Activated T-helper 9 cell treated with anti-CD3 and anti-CD28 coated beads, Interleukin-2, amount 50 U/mL, for 16 hours (primary cell): ENCODE data around the gene SPAG4.

Experiments
- DNase-seq: peaks from one replicate; pipeline ENCODE4 v3.0.0-alpha.2; 2020; ENCODE audit warnings: low read depth

SPAG4 gene

DNA sequence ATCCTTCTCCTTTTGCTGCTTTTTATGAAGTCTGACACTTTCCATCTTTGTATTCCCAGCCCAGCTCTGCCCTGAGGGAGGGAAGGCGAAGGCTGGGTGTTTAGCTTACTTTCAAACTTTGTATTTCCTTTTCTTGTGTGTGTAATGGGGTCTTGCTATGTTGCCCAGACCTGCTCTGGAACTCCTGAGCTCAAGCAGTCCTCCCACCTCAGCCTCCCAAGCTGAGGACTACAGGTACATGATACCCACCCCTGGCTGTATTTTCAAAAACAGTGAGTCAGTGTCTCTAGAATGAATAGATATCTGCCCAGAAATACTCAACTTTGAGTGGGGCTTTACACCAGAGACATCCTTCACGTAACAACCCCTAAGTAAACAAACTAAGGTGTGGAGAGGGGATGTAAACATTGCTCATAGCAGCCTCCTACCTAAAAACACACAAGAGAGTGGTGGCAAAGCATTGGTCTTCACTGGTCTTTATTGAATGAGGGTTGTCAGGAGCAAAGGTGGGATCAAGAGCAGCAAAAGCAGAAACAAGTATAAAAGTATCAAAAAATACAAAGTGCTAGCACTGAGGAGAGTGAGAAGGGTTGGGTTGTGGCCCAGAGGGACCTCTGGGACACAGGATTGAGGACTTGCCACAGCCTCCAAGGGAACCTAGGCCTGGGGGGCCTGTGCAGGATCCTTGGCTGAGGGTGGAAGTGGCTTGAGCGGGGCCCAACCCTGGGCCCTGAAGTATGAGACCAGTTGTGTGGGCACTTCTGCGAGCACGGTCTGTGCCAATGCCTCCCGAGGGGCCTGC, 10.2 kb downstream of the SPAG4 start:
- DNase-seq: no peak

GRCh38 chr20:35626386-35627001, 10.9 kb downstream of the SPAG4 start:
- DNase-seq: no peak

DNA sequence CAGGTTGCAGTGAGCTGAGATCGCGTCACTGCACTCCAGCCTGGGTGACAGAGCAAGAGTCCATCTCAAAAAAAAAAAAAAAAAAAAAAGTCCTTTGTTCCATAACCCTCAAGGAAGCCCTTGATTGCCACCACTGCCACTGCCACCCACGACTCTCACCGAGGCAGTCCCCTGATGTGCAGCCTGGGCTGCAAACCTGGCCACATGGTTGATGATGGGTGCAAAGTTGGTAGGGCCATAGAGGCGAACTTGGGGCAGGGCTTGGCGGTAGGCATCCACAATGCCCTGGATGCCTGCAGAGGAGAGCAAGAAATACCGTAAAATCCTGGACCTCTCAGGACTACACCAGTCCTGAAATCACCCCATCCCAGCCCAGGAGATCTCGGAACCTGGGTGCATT, 11.5 kb downstream of the SPAG4 start:
- no peak for DNase-seq

DNA sequence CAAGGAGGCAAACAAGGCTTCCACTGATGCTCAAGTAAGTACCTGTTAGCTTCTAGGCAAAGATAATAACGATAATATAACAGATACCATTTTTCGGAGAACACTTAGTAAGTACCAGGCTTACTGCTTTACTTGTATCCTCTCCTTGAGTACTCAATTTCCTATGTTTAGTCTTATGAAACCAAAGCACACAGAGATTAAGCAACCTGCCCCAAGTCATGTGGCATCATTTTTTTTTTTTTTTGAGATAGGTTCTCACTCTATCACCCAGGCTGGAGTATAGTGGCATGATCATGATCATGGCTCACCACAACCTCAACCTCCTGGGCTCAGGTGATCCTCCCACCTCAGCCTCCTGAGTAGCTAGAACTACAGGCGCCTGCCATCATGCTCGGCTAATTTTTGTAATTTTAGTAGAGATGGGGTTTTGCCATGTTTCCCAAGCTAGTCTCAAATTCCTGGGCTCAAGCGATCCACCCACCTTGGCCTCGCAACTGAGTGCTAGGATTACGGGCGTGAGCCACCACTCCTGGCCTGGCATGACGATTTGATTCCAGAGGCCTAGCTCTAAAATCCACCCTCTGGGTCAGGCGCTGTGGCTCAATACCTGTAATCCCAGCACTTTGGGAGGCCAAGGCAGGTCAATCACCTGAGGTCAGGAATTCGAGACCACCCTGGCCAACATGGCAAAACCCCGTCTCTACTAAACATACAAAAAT, 14.0 kb downstream of the SPAG4 start:
- DNase-seq: no peak

GRCh38 chr20:35630636-35631035, 15.0 kb downstream of the SPAG4 start:
- DNase-seq: no peak

DNA sequence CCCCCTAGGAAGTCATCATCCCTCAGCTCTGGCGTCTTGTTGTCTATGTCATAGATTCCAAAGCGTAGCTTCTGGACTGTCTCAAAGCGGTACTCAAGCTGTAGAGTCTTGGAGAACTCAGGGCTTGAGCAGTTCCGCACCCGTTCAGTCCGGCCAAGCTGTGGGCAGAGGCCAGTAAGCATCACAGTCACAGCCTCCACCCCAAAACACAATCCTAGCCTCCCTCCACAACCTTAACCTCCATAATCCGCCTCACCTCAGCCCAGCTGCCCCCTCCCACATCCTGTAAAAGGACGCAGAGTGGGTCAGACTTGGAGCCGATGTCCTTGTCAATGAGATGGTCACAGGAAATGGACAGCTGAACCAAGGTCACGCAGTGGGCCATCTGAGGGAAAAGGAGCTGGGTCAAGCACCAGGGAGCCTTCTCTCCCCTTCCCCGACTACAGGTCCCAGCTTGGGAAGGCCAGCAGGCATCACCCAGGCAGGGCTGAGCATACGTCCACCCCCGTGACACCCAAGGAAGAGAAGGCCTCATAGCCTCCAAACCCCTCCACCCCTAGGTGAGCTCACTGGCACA, 17.0 kb downstream of the SPAG4 start:
- no peak for DNase-seq

GRCh38 chr20:35635652-35636051, 20.0 kb downstream of the SPAG4 start:
- DNase-seq: no peak

DNA sequence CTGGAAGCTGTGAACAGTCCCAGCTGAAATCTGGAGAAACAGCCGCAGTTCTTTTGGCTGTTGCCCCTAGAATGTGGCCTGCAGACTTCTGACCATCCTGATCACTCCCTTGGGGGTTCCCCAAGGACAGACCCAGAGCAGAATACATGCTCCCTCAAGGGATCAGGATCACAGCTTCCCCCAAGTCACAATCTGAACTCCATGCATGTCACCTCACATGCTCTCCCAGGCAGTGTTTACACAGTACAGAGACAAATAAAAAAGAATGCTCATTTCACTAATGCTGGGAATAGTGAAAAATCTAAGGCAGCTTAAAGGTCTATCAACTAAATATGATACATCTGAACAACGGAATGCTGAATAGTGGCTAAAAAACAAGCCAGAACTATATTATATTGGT, 20.5 kb downstream of the SPAG4 start:
- no peak for DNase-seq

DNA sequence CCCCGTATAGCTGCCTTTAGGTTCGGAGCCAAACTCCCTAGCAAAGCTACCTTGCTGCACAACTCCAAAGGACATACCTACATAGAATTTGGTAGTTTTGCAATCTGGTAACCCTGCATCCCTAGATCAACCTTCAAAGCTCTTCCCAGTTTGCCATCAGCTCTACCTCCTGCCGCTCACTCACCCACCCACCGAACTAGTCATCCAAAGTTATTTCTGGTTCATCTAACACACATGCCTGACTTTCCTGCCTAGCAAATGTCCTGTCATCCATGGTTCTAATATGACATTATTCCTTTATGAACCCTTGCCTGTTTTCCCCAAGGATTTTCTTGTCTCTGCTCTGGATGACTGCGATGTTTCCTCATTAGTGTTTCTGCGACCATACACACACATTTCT, 21.6 kb downstream of the SPAG4 start:
- no peak for DNase-seq

- DNase-seq: no peak
These were observed 23.1 kb downstream of the SPAG4 start for GRCh38 chr20:35638751-35639150.

DNA sequence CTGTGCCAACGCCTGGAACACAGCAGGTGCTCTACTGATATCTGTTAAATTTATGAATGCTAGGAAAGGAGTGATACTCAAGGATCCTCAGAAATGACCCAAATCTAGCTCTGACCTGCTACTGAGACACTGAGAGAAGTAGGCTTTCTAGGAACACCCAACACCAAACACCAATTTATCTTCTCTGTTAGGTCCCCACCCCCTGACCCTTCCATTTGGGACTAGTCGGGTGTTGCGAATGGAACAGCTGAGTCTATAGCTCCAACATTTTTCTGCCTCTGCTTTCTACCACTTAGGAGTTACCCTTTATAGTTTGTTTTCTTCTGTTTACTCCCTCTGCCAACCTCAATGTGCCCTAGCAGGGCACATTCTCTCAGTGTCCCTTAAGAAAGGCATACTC, 25.1 kb downstream of the SPAG4 start:
- DNase-seq: no peak

- no peak for DNase-seq
These were observed 26.1 kb downstream of the SPAG4 start for GRCh38 chr20:35641743-35642142.

DNA sequence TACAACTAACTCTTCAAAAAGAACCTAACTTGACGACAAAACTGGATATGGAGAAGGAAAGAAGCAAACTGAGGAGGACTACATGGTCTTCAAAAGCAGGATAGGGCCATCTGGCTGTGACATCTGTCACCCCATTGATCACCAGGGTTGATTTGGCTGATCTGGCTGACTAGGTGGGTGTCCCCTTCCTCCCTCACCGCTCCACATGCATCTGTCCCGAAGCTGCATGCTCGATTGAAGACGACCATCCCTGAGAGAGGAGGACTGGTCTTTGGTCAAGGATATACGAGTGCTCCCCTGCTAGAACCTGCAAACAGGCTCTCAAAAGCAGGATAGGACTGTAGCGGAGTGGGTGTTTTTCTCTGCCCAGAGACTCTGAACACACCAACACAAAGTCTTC, 27.4 kb downstream of the SPAG4 start:
- no peak for DNase-seq

- DNase-seq: no peak
These were observed 29.2 kb downstream of the SPAG4 start for GRCh38 chr20:35644806-35645205.

- DNase-seq: no peak
These were observed 33.2 kb downstream of the SPAG4 start for GRCh38 chr20:35648836-35649235.

- no peak for DNase-seq
These were observed 35.0 kb downstream of the SPAG4 start for GRCh38 chr20:35650632-35651031.

GRCh38 chr20:35651958-35652357, 36.3 kb downstream of the SPAG4 start:
- no peak for DNase-seq

- no peak for DNase-seq
These were observed 37.2 kb downstream of the SPAG4 start for GRCh38 chr20:35652641-35653429.

- no peak for DNase-seq
These were observed 37.8 kb downstream of the SPAG4 start for GRCh38 chr20:35653430-35653734.

- DNase-seq: no peak
These were observed 38.3 kb downstream of the SPAG4 start for GRCh38 chr20:35653893-35654292.

DNA sequence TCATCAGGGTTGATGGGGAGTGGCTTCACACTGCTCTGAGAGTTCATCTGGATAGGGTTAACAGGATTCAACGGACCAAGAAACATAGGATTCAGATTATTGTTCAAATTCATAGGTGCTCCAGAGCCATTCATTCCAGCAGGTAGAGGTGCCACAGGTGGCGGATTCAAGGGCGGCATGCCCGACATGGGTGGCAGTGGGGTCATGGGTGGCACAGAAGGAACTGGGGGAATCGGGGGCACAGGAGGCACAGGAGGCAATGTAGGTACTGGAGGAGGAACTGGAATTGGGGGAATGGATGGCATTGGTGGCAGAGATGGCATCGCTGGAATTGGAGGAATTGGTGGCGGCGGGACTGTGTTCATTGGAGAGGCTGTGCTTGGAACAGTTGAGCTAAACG, 38.8 kb downstream of the SPAG4 start:
- no peak for DNase-seq

DNA sequence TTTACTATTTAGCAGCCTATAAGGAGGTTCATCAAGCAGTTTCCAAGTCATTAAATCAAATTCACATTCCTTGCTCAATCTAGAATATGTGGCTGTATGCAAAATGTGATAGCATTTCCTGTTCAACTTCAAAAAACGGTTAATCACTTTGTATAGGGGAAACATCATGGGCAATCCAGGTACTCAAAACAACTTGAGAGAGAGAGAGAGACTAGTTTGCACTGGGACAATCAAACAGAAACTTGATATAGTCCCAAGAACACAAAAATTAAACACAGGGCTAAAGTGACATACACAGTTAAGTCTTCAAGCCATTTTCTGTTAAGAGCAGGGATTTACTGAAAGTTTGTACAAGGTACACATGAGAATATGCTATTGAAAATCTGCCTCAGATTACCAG, 41.6 kb downstream of the SPAG4 start:
- DNase-seq: no peak
